Body of pancreas (tissue), 4 donors: ENCODE results near the gene KCND3.

Source experiments
- CTCF ChIP-seq, 7 experiments: fragments of 450-650 bp in 4 of 7; fragments of 200-600 bp in 3 of 7; sonication (generic) in 3 of 7; IDR thresholded peaks; one replicate each; pipeline ENCODE4 v1.5.1; 2016 to 2019; ENCODE audit warnings: antibody characterized with exemption in 7 of 7
- POLR2A ChIP-seq, 3 donors: fragments of 450-650 bp; IDR thresholded peaks; one replicate each; pipeline ENCODE4 v1.6.1; 2016; ENCODE audit warnings: antibody characterized with exemption in 3 of 3, mild to moderate bottlenecking in 2 of 3

GRCh38 chr1:111745675-111746613 is 243.5 kb downstream of the KCND3 start:
- no peak for TF ChIP-seq POLR2A (IDR thresholded peaks at IDR 0.05)
- no peak for TF ChIP-seq CTCF (IDR thresholded peaks at IDR 0.05)
